Midbrain (tissue), 1 donor: ENCODE data around the gene MYL4.
"Not testable (repeated sequence)": the region's sequence is repeated elsewhere in the genome, so short reads cannot be mapped to it uniquely, and the experiment has no call there.

Source experiments
- DNase-seq: peaks from one replicate; lab custom pipeline; 2025; lab: John Stamatoyannopoulos, UW

The MYL4 gene

GRCh38 chr17:47243737-47244598 lies 34.8 kb downstream of the MYL4 start:
- DNase-seq = no peak

- no peak for DNase-seq
Observed at GRCh38 chr17:47244697-47245096, 35.5 kb downstream of the MYL4 start.

- no peak for DNase-seq
Observed at GRCh38 chr17:47246120-47246519, 37.0 kb downstream of the MYL4 start.

- DNase-seq = no peak
Observed at GRCh38 chr17:47250855-47251254, 41.7 kb downstream of the MYL4 start.

GRCh38 chr17:47251421-47251940 lies 42.3 kb downstream of the MYL4 start:
- DNase-seq = no peak

- no peak for DNase-seq
Observed at GRCh38 chr17:47252209-47252608, 43.1 kb downstream of the MYL4 start.

GRCh38 chr17:47252766-47253512 lies 43.8 kb downstream of the MYL4 start:
- no peak for DNase-seq

GRCh38 chr17:47253541-47254402 lies 44.6 kb downstream of the MYL4 start, which contains the start of gene ITGB3:
TSS of gene ITGB3 (plus strand) at chr17:47253827. CDS start at chr17:47253862, 35 bp downstream.
- peak; percentile 41 for DNase-seq

- no peak for DNase-seq
Observed at GRCh38 chr17:47254403-47254943, 45.3 kb downstream of the MYL4 start.

- DNase-seq = no peak
Observed at GRCh38 chr17:47257651-47258339, 48.6 kb downstream of the MYL4 start.

- DNase-seq = no peak
Observed at GRCh38 chr17:47262586-47262985, 53.4 kb downstream of the MYL4 start.

- no peak for DNase-seq
Observed at GRCh38 chr17:47264166-47264565, 55.0 kb downstream of the MYL4 start.

- no peak for DNase-seq
Observed at GRCh38 chr17:47265983-47266541, 56.9 kb downstream of the MYL4 start.

- no peak for DNase-seq
Observed at GRCh38 chr17:47266782-47267181, 57.6 kb downstream of the MYL4 start.

GRCh38 chr17:47267354-47267828 lies 58.2 kb downstream of the MYL4 start:
- DNase-seq = no peak

GRCh38 chr17:47268964-47269363 lies 59.8 kb downstream of the MYL4 start:
- DNase-seq = not testable (repeated sequence)

GRCh38 chr17:47269561-47270280 lies 60.6 kb downstream of the MYL4 start:
- not testable (repeated sequence) for DNase-seq

GRCh38 chr17:47270946-47271705 lies 62.0 kb downstream of the MYL4 start:
- DNase-seq = no peak

- DNase-seq = no peak
Observed at GRCh38 chr17:47272491-47272890, 63.3 kb downstream of the MYL4 start.
